H1 (cell line): Measurements from ENCODE around the gene CSNK1G2. TPM values are rescaled to one million over a fixed set of nuclear protein-coding genes. Genes with fewer than 3 reads are reported as not detected.

Experiments used
- CTCF ChIA-PET: fragments of 300-600 bp; sonication (Branson Sonifier 250); formaldehyde crosslinking; loops from one replicate; lab custom pipeline; 2021; ENCODE audit not compliant: partially characterized antibody; lab: Charles Lee
- POLR2A ChIA-PET: fragments of 300-600 bp; sonication (Branson Sonifier 250); formaldehyde crosslinking; loops from one replicate; lab custom pipeline; 2021; ENCODE audit warnings: inconsistent platforms; ENCODE audit not compliant: partially characterized antibody; lab: Charles Lee
- DNase-seq, 2 experiments: peaks; one replicate each; pipeline versions ENCODE4 v3.0.0 to v3.0.0-alpha.2; 2010 to 2022; ENCODE audit warnings: low spot score in 2 of 2, low read depth in 1 of 2, mixed read lengths in 1 of 2
- FAIRE-seq: peaks from 2 replicates; lab custom pipeline; 2011; peaks lifted over from hg19 to GRCh38; lab: Jason Lieb, UNC
- H2AFZ ChIP-seq: 2 replicates; pipeline ENCODE4 v1.8.1; 2012; ENCODE audit warnings: low read length, inconsistent platforms
- H2AK5ac ChIP-seq: 2 replicates; pipeline ENCODE4 v1.6.1; 2013; ENCODE audit warnings: low read depth, low read length
- H2BK120ac ChIP-seq: replicated peaks from 2 replicates; pipeline ENCODE3; 2013; ENCODE audit warnings: low read depth, low read length, inconsistent platforms
- H2BK12ac ChIP-seq: 2 replicates; pipeline ENCODE4 v1.6.1; 2013; ENCODE audit warnings: low read depth, low read length
- H2BK15ac ChIP-seq: 2 replicates; pipeline ENCODE4 v1.6.1; 2013; ENCODE audit warnings: low read length
- H2BK20ac ChIP-seq: 2 replicates; pipeline ENCODE4 v1.6.1; 2013; ENCODE audit warnings: low read length
- H2BK5ac ChIP-seq: 2 replicates; pipeline ENCODE4 v1.6.1; 2013; ENCODE audit warnings: low read depth, low read length
- H3K14ac ChIP-seq: 2 replicates; pipeline ENCODE4 v1.6.1; 2013; ENCODE audit warnings: inconsistent platforms; ENCODE audit not compliant: insufficient read length
- H3K18ac ChIP-seq: 2 replicates; pipeline ENCODE4 v1.6.1; 2013; ENCODE audit warnings: low read length; ENCODE audit errors: extremely low read depth
- H3K23ac ChIP-seq: 2 replicates; pipeline ENCODE4 v1.6.1; 2013; ENCODE audit warnings: inconsistent platforms; ENCODE audit not compliant: insufficient read length
- H3K23me2 ChIP-seq: 2 replicates; pipeline ENCODE4 v1.6.1; 2013; ENCODE audit warnings: low read depth, low read length
- H3K27ac ChIP-seq: 2 replicates; pipeline ENCODE4 v1.6.1; 2011; ENCODE audit warnings: low read depth, low read length, inconsistent platforms
- H3K27me3 ChIP-seq, 4 experiments: replicated peaks in 1 of 4; 1 replicate in 1 of 4; 2 replicates in 3 of 4; pipeline versions ENCODE4 v1.6.1 to v1.8.1; 2011 to 2013; ENCODE audit warnings: low read length in 3 of 4, mild to moderate bottlenecking in 3 of 4, inconsistent platforms in 2 of 4, mixed read lengths in 2 of 4, moderate library complexity in 1 of 4; ENCODE audit not compliant: control insufficient read depth in 3 of 4, insufficient read depth in 3 of 4; ENCODE audit errors: extremely low read depth in 1 of 4
- H3K36me3 ChIP-seq, 4 experiments: 2 replicates each; pipeline versions ENCODE4 v1.6.1 to v1.8.1; 2011 to 2013; ENCODE audit warnings: mild to moderate bottlenecking in 4 of 4, low read length in 3 of 4, moderate library complexity in 2 of 4, control low read depth in 1 of 4, inconsistent platforms in 1 of 4; ENCODE audit not compliant: insufficient read depth in 4 of 4, control insufficient read depth in 2 of 4
- H3K4ac ChIP-seq: replicated peaks from 2 replicates; pipeline ENCODE3; 2013; ENCODE audit warnings: low read length, low read depth, mixed read lengths, inconsistent platforms; ENCODE audit not compliant: insufficient read length
- H3K4me1 ChIP-seq, 4 experiments: replicated peaks in 1 of 4; 1 replicate in 1 of 4; 2 replicates in 3 of 4; pipeline versions ENCODE4 v1.6.1 to v1.8.1; 2011 to 2013; ENCODE audit warnings: low read length in 3 of 4, inconsistent platforms in 2 of 4, mixed read lengths in 1 of 4; ENCODE audit not compliant: insufficient read depth in 4 of 4, control insufficient read depth in 3 of 4
- H3K4me2 ChIP-seq, 2 experiments: 2 replicates each; pipeline versions ENCODE4 v1.6.1 to v1.8.1; 2011 to 2013; ENCODE audit warnings: low read depth in 2 of 2, low read length in 2 of 2, control low read depth in 1 of 2, inconsistent platforms in 1 of 2, mild to moderate bottlenecking in 1 of 2; ENCODE audit not compliant: insufficient read depth in 1 of 2
- H3K4me3 ChIP-seq, 4 experiments: fragments of 200-600, 300-600 bp in 1 of 4; sonication (generic), shearing (Covaris generic), sonication (Bioruptor Twin) in 1 of 4; 2 replicates each; pipeline versions ENCODE4 v1.5.1 to v1.8.1; 2011 to 2016; ENCODE audit warnings: low read length in 4 of 4, low read depth in 3 of 4, control low read depth in 2 of 4, inconsistent platforms in 2 of 4, mild to moderate bottlenecking in 2 of 4, mixed read lengths in 1 of 4, moderate library complexity in 1 of 4; ENCODE audit not compliant: insufficient read depth in 2 of 4; ENCODE audit errors: extremely low read depth in 1 of 4
- H3K56ac ChIP-seq: replicated peaks from 2 replicates; pipeline ENCODE3; 2013; ENCODE audit warnings: low read depth, mild to moderate bottlenecking, mixed read lengths, low read length, inconsistent platforms; ENCODE audit not compliant: insufficient read length
- H3K79me1 ChIP-seq: 2 replicates; pipeline ENCODE4 v1.6.1; 2013; ENCODE audit warnings: low read depth, low read length, control low read depth
- H3K79me2 ChIP-seq, 2 experiments: 2 replicates each; pipeline versions ENCODE4 v1.6.1 to v1.8.1; 2012 to 2013; ENCODE audit warnings: low read length in 2 of 2, mild to moderate bottlenecking in 2 of 2, inconsistent platforms in 1 of 2; ENCODE audit not compliant: insufficient read depth in 2 of 2, control insufficient read depth in 1 of 2
- H3K9ac ChIP-seq, 4 experiments: replicated peaks in 1 of 4; 1 replicate in 1 of 4; 2 replicates in 3 of 4; pipeline versions ENCODE4 v1.6.1 to v1.8.1; 2011 to 2013; ENCODE audit warnings: low read depth in 3 of 4, low read length in 3 of 4, control low read depth in 2 of 4, mild to moderate bottlenecking in 2 of 4, moderate library complexity in 2 of 4, inconsistent platforms in 1 of 4; ENCODE audit errors: extremely low read depth in 1 of 4
- H3K9me3 ChIP-seq, 2 experiments: 2 replicates each; pipeline versions ENCODE4 v1.6.1 to v1.8.1; 2012 to 2013; ENCODE audit warnings: mild to moderate bottlenecking in 2 of 2, moderate library complexity in 2 of 2, control low read depth in 1 of 2, inconsistent platforms in 1 of 2, low read depth in 1 of 2, low read length in 1 of 2, mixed read lengths in 1 of 2; ENCODE audit not compliant: insufficient read depth in 2 of 2
- H4K20me1 ChIP-seq, 2 experiments: replicated peaks in 1 of 2; 2 replicates each; pipeline versions ENCODE3 to v1.8.1; 2011 to 2013; ENCODE audit warnings: inconsistent platforms in 2 of 2, low read length in 2 of 2, mild to moderate bottlenecking in 1 of 2; ENCODE audit not compliant: insufficient read depth in 2 of 2, control insufficient read depth in 1 of 2
- H4K5ac ChIP-seq: 2 replicates; pipeline ENCODE4 v1.6.1; 2013; ENCODE audit warnings: low read length, low read depth, mixed read lengths, inconsistent platforms; ENCODE audit not compliant: insufficient read length
- H4K8ac ChIP-seq: 2 replicates; pipeline ENCODE4 v1.8.0; 2013; ENCODE audit warnings: mild to moderate bottlenecking, moderate library complexity, low read length, inconsistent platforms; ENCODE audit not compliant: insufficient read depth; ENCODE audit errors: extremely low read depth
- H4K91ac ChIP-seq: replicated peaks from 2 replicates; pipeline ENCODE3; 2013; ENCODE audit warnings: low read length, mixed read lengths, inconsistent platforms; ENCODE audit not compliant: insufficient read length
- EGR1 ChIP-seq: IDR thresholded peaks from 2 replicates; pipeline ENCODE4 v1.6.1; 2011; ENCODE audit warnings: low read depth, low read length, borderline replicate concordance
- EP300 ChIP-seq, 2 experiments: IDR thresholded peaks; 1 replicate in 1 of 2; 2 replicates in 1 of 2; pipeline ENCODE4 v1.6.1; 2011 to 2012; ENCODE audit warnings: low read depth in 2 of 2, low read length in 2 of 2, mild to moderate bottlenecking in 2 of 2, borderline replicate concordance in 1 of 2, inconsistent platforms in 1 of 2, moderate library complexity in 1 of 2
- FOSL1 ChIP-seq: IDR thresholded peaks from 2 replicates; pipeline ENCODE4 v1.6.1; 2011; ENCODE audit warnings: mild to moderate bottlenecking, low read depth, low read length, moderate library complexity; ENCODE audit not compliant: insufficient read depth
- GABPA ChIP-seq: IDR thresholded peaks from 2 replicates; pipeline ENCODE4 v1.6.1; 2011; ENCODE audit warnings: mild to moderate bottlenecking, low read length, moderate library complexity, borderline replicate concordance; ENCODE audit not compliant: insufficient read depth
- KDM4A ChIP-seq: IDR thresholded peaks from one replicate; pipeline ENCODE4 v1.7.1; 2012; ENCODE audit warnings: low read depth, mild to moderate bottlenecking, moderate library complexity, low read length, inconsistent platforms; ENCODE audit not compliant: severe bottlenecking
- TEAD4 ChIP-seq: IDR thresholded peaks from 2 replicates; pipeline ENCODE4 v1.6.1; 2012; ENCODE audit warnings: low read depth, low read length, inconsistent platforms, mixed read lengths
- YY1 ChIP-seq: IDR thresholded peaks from 2 replicates; pipeline ENCODE4 v1.6.1; 2011; ENCODE audit warnings: low read depth, mild to moderate bottlenecking, low read length
- WGBS, 2 experiments: shearing (Covaris generic) in 1 of 2; methylation state at CpG; one replicate each; pipeline versions ENCODE4 v1.1.6 to v1.1.7; 2013 to 2015; ENCODE audit warnings: low lambda C conversion rate in 2 of 2, mixed read lengths in 2 of 2, inconsistent platforms in 1 of 2, low coverage in 1 of 2, missing lambda C conversion rate in 1 of 2; ENCODE audit not compliant: insufficient replicate concordance in 2 of 2, insufficient coverage in 1 of 2, insufficient read length in 1 of 2; ENCODE audit errors: extremely low coverage in 1 of 2, missing lambda C conversion rate in 1 of 2; 5-methylcytosine and 5-hydroxymethylcytosine counted together
- long read RNA-seq, 2 experiments: library from RNA in 1 of 2; library from capped mRNA in 1 of 2; stranded (forward); transcript quantifications; one replicate each; pipeline ENCODE4 v2.0.0, GENCODE V29; 2021; ENCODE audit warnings: inconsistent platforms in 1 of 2
- polyA minus RNA-seq, 3 experiments: library from RNA; depleted of rRNA, polyadenylated mRNA; stranded (reverse); fragments of >200 nt; gene quantifications; 1 replicate in 2 of 3; 2 replicates in 1 of 3; pipeline ENCODE4 v1.2.3, GENCODE V29; 2011
- polyA plus RNA-seq, 7 experiments: library from polyadenylated mRNA; depleted of rRNA in 3 of 7; stranded (reverse) in 5 of 7; unstranded in 2 of 7; fragments of >200 nt in 5 of 7; fragments of 200-250 nt in 2 of 7; gene quantifications; 1 replicate in 5 of 7; 2 replicates in 1 of 7; 4 replicates in 1 of 7; pipeline versions ENCODE4 v1.2.1 to v1.2.3, GENCODE V29; 2011 to 2013; ENCODE audit warnings: missing spikeins in 2 of 7, mixed read lengths in 2 of 7
- total RNA-seq: library from RNA; stranded (reverse); fragmentation: NEBNext Ultra II Directional; extraction: Animal tissue kit (Norgen Biotek cat#: 25700); gene quantifications from 2 replicates; pipeline ENCODE4 v1.2.1, GENCODE V29; 2021

CSNK1G2 gene
- 99.5 and 108 TPM in 2 replicates for total RNA-seq
- polyA plus RNA-seq (2011; rRNA removed) = 130 and 184 TPM in 2 replicates
- 123 TPM for polyA plus RNA-seq (2011; cell fraction: cytosol; rRNA removed)
- 379 TPM for polyA plus RNA-seq (2011; cell fraction: nucleus; rRNA removed)
- polyA plus RNA-seq (2012, experiment 1 of 2) = 99.6 to 116 TPM (median 105 TPM) in 4 replicates
- polyA plus RNA-seq (2012, experiment 2 of 2) = 147 TPM
- 141 TPM for polyA plus RNA-seq (2013, experiment 1 of 2)
- polyA plus RNA-seq (2013, experiment 2 of 2) = 142 TPM
- polyA minus RNA-seq (2011; rRNA and poly(A)+ RNA removed) = 46.6 and 71.7 TPM in 2 replicates
- polyA minus RNA-seq (2011; cell fraction: cytosol; rRNA and poly(A)+ RNA removed) = 61.9 TPM
- 59.6 TPM for polyA minus RNA-seq (2011; cell fraction: nucleus; rRNA and poly(A)+ RNA removed)
- long read RNA-seq, experiment 1, transcript CSNK1G2-201 (12 exons, 2,918 nt) = major isoform, 18 of 85 reads
- long read RNA-seq, experiment 1, partial matches to known transcripts = 28 of 85 reads
- long read RNA-seq, experiment 1, other reads (novel, unspliced or antisense) = 39 of 85 reads
- long read RNA-seq, experiment 2 = 0 reads

DNA sequence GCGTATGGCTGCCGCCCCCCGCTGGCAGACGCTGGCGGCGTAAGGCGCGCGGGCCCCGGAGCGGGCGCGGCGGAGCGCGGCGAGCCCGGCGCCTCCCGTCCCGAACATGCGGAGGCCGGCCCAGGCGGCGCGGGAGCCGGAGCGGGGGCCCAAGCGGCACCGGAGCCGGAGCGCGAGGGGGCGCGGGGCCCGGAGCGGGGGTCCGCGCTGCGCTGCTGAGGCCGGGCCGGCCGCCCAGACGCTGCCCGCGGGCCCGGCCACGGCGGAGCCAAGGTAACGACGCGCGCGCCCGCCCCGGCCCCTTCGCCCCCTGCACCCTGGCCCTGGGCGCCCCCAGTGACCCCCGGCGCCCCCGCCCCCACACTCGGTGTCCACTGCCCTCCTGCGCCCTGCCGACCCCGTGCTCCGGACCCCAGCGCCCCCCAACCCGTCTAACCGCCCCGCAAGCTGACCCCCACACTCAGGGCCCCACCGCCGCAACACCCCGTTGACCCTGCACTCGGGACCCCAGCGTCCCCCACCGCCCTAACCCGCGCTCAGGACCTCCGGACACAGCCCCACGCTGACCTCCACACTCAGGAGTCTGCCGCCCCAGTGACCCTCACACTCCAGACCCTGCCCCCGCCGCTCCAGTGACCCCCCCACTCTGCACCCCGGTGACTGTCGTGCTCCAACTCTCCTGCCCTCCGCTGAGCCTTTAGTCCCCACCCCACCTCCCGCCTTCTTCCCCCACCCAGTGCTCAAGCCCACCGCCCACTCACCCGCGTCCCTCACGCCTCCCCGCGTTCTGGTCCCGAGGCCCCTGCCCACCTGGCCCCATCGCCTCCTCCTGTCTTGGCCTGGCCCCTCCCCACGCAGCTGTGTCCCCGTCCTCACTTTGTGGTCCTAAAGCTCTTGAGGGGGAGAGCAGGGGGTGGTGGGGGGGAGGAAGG is at the start of gene CSNK1G2:
Gene CSNK1G2, plus strand, starts transcription at position 27 of the 932 bp plus-strand sequence. CDS start 28,601 bp downstream, outside the sequence.
- POLR2A ChIA-PET = interaction anchor here (0.7 to 1.6 kb wide), 3 partner anchors 46 to 840 kb away, joined by 3 to 5 read pairs (median 3); no protein-coding TSS in a partner anchor
- no peak within 1 kb of the TSS for H2BK15ac ChIP-seq
- FAIRE-seq = no peak
- no peak within 1 kb of the TSS for H2BK12ac ChIP-seq
- CTCF ChIA-PET = interaction anchor here (0.7 to 1.3 kb wide), 4 partner anchors 11 to 207 kb away, joined by 3 to 5 read pairs (median 3); no protein-coding TSS in a partner anchor
- peak within 1 kb of the TSS; percentile 83 for H4K5ac ChIP-seq
- peaks cover 15% of the 10 kb centered on the region; the same call in 1 of the 2 replicates for H3K23me2 ChIP-seq
- no peaks in the 10 kb centered on the region for H3K27me3 ChIP-seq
- peak within 1 kb of the TSS; percentile 83 for H2BK120ac ChIP-seq
- H4K20me1 ChIP-seq = peaks cover 21 to 22% of the 10 kb centered on the region in 2 experiments
- H3K36me3 ChIP-seq = no peaks in the 10 kb centered on the region
- H3K79me1 ChIP-seq = peaks cover 2% of the 10 kb centered on the region
- TF ChIP-seq EP300 (IDR thresholded peaks at IDR 0.05; ENCODE audit: borderline replicate concordance in 1 of 2, low read depth in 2 of 2, low read length in 2 of 2) (no peak), FOSL1 (no peak), EGR1 (0 out of 2 replicates have a peak, but pooled peaks have one; percentile 6), GABPA (no peak), TEAD4 (no peak), YY1 (no peak), KDM4A (peak; percentile 75)
- no peaks in the 10 kb centered on the region for H3K9me3 ChIP-seq
- peaks cover 34 to 43% of the 10 kb centered on the region in 2 experiments for H3K79me2 ChIP-seq
- H4K8ac ChIP-seq = peak within 1 kb of the TSS; percentile 96
- no peak within 1 kb of the TSS for H2AK5ac ChIP-seq
- peak within 1 kb of the TSS; percentile 65 to 98 (median 91) for H3K4me3 ChIP-seq
- peak within 1 kb of the TSS; percentile 75 to 93 for H3K4me2 ChIP-seq
- peak within 1 kb of the TSS; percentile 87; the same call in 1 of the 2 replicates for H2AFZ ChIP-seq
- peak within 1 kb of the TSS; percentile 97 for H3K18ac ChIP-seq
- whole genome bisulfite sequencing, 2 experiments = 14% methylated on average over 7 of the region's 97 CpGs; no CpG with 5 or more reads in 1 of the 2 experiments
- H3K4me1 ChIP-seq = peaks cover 0 to 22% (median 11%) of the 10 kb centered on the region in 4 experiments; a peak in 6 of 7 replicates
- H3K27ac ChIP-seq = peak within 1 kb of the TSS; percentile 89
- peak within 1 kb of the TSS; percentile 85 for H3K4ac ChIP-seq
- peak within 1 kb of the TSS; percentile 98 for H3K56ac ChIP-seq
- peak within 1 kb of the TSS; percentile 93 for H2BK5ac ChIP-seq
- H3K9ac ChIP-seq = peak within 1 kb of the TSS; percentile 34 to 83 (median 74); a peak in 6 of 7 replicates
- no peak within 1 kb of the TSS for H2BK20ac ChIP-seq
- peak within 1 kb of the TSS; percentile 96 for H4K91ac ChIP-seq
- H3K23ac ChIP-seq = no peak within 1 kb of the TSS
- DNase-seq = no peak
- no peak within 1 kb of the TSS for H3K14ac ChIP-seq
